PC-3 (cell line): ENCODE data around the gene LRRC70. TPM values are rescaled to one million over a fixed set of nuclear protein-coding genes. Genes with fewer than 3 reads are reported as not detected.

ENCODE experiments used
- ATAC-seq: fragments of 200-7000 bp; cut with Tn5 transposase; 2 replicates; pipeline ENCODE4 v1.9.1; 2020; ENCODE audit warnings: mild to moderate bottlenecking, moderate library complexity
- BruUV-seq: library from RNA; stranded (reverse); fragments of 400-500 nt; replicated peaks from 2 replicates; lab custom pipeline; 2021; lab: Mats Ljungman, UMichigan
- CTCF ChIA-PET: fragments of 300-600 bp; sonication (Branson Sonifier 250); formaldehyde crosslinking; loops from one replicate; lab custom pipeline; 2022; ENCODE audit warnings: antibody characterized with exemption; lab: Charles Lee
- POLR2A ChIA-PET: fragments of 300-600 bp; sonication (Branson Sonifier 250); formaldehyde crosslinking; loops from one replicate; lab custom pipeline; 2022; ENCODE audit warnings: antibody characterized with exemption; ENCODE audit not compliant: unreplicated experiment; lab: Charles Lee
- DNase-seq: peaks from one replicate; pipeline ENCODE4 v3.0.0-alpha.2; 2015
- H2AFZ ChIP-seq: fragments of 300-600 bp; sonication (generic); 2 replicates; pipeline ENCODE4 v1.6.0; 2016; ENCODE audit warnings: antibody characterized with exemption, low read length
- H3F3A ChIP-seq: fragments of 300-600 bp; sonication (generic); one replicate; pipeline ENCODE4 v1.6.0; 2017; ENCODE audit warnings: antibody characterized with exemption, low read length, control low read depth, mild to moderate bottlenecking; ENCODE audit not compliant: unreplicated experiment
- H3K27ac ChIP-seq: fragments of 300-600 bp; sonication (generic); 2 replicates; pipeline ENCODE4 v1.5.1; 2016; ENCODE audit warnings: mild to moderate bottlenecking, low read length
- H3K27me3 ChIP-seq: fragments of 300-600 bp; sonication (generic); 2 replicates; pipeline ENCODE4 v1.6.1; 2016; ENCODE audit warnings: low read length, mixed read lengths
- H3K36me3 ChIP-seq: fragments of 300-600 bp; sonication (generic); 2 replicates; pipeline ENCODE4 v1.6.1; 2016; ENCODE audit warnings: low read depth, mixed run types, low read length, mixed read lengths
- H3K4me1 ChIP-seq: fragments of 300-600 bp; sonication (generic); 2 replicates; pipeline ENCODE4 v1.5.1; 2016; ENCODE audit warnings: low read length; ENCODE audit not compliant: insufficient read depth
- H3K4me2 ChIP-seq: fragments of 300-600 bp; sonication (generic); 2 replicates; pipeline ENCODE4 v1.6.0; 2016; ENCODE audit warnings: low read length
- H3K4me3 ChIP-seq: fragments of 300-600 bp; sonication (generic); 2 replicates; pipeline ENCODE4 v1.5.1; 2016; ENCODE audit warnings: mild to moderate bottlenecking, low read length, mixed read lengths
- H3K79me2 ChIP-seq: fragments of 300-600 bp; sonication (generic); 2 replicates; pipeline ENCODE4 v1.6.1; 2017; ENCODE audit warnings: low read length, mixed read lengths
- H3K9ac ChIP-seq: fragments of 300-600 bp; sonication (generic); 2 replicates; pipeline ENCODE4 v1.6.0; 2016; ENCODE audit warnings: mild to moderate bottlenecking, low read length
- H3K9me2 ChIP-seq: fragments of 300-600 bp; sonication (generic); replicated peaks from 2 replicates; pipeline ENCODE4 v1.6.1; 2016; ENCODE audit warnings: mixed run types, low read length, mixed read lengths
- H3K9me3 ChIP-seq: fragments of 300-600 bp; sonication (generic); 2 replicates; pipeline ENCODE4 v1.6.1; 2016; ENCODE audit warnings: low read length, mixed read lengths
- H4K20me1 ChIP-seq: fragments of 300-600 bp; sonication (generic); 2 replicates; pipeline ENCODE4 v1.6.1; 2016; ENCODE audit warnings: low read length, mixed read lengths
- EZH2 ChIP-seq: fragments of 300-600 bp; sonication (generic); IDR thresholded peaks from one replicate; pipeline ENCODE4 v1.6.1; 2017; ENCODE audit warnings: antibody characterized with exemption, mild to moderate bottlenecking, low read length; ENCODE audit not compliant: unreplicated experiment
- EZH2phosphoT487 ChIP-seq: fragments of 300-600 bp; sonication (generic); IDR thresholded peaks from 2 replicates; pipeline ENCODE4 v1.6.1; 2018; ENCODE audit warnings: mild to moderate bottlenecking, antibody characterized with exemption, low read length, borderline replicate concordance
- intact Hi-C: fragments of 100-400 bp; cut with micrococcal nuclease; formaldehyde crosslinking; loops from 2 replicates; pipeline ENCODE4 v1.9.0; 2023
- total RNA-seq: library from RNA; depleted of rRNA; stranded (reverse); fragments of >200 nt; gene quantifications from 2 replicates; pipeline ENCODE4 v1.2.3, GENCODE V29; 2014
- TF ChIP-seq, protein P1 (sequence below): fragments of 300-600 bp; sonication (generic); conservative IDR thresholded peaks from 2 replicates; pipeline ENCODE4 v1.5.1; 2017; ENCODE audit warnings: antibody characterized with exemption, low read depth, mild to moderate bottlenecking, low read length

LRRC70 gene
- total RNA-seq, 1 experiment from 2014 or later, result 1.5 TPM

DNA sequence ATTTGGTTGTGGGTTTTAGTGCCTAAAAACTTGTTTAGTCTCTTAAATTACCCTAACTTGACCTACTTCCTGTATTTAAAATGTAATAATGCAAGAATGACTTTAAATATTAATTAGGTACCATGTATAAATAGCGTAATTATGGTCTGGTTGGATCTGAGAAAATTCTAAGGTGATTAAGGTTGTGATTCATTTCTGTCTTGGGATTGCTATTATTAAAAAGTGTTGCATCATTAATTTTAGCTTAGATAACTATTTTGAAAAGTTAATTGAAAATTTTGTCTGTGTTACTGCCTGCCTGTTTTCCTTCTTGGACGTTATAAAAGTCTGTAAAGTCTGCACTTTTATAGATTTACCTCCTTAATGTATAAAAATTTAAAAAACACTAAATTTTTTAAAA is 11.8 kb downstream of the LRRC70 start:
- no peaks in the 10 kb centered on the region for H3K79me2 ChIP-seq
- ChIA-PET CTCF (no interaction called here), POLR2A (no interaction called here)
- DNase-seq (no peak), ATAC-seq (no peak)
- H4K20me1 ChIP-seq, result no peaks in the 10 kb centered on the region; the same call in 1 of the 2 replicates
- H3K9me3 ChIP-seq, result no peaks in the 10 kb centered on the region
- no peak overlapping the region for H3K9ac ChIP-seq
- no peaks in the 10 kb centered on the region for H3F3A ChIP-seq
- BruUV-seq, result no TSS peak
- no peak overlapping the region for H3K27ac ChIP-seq
- no peak overlapping the region for H3K4me2 ChIP-seq
- H2AFZ ChIP-seq, result no peak overlapping the region
- no peak overlapping the region for H3K4me3 ChIP-seq
- H3K4me1 ChIP-seq, result no peaks in the 10 kb centered on the region
- H3K9me2 ChIP-seq, result no peaks in the 10 kb centered on the region
- intact Hi-C loops, result no loop called here
- no peaks in the 10 kb centered on the region for H3K27me3 ChIP-seq
- TF ChIP-seq EZH2, result no peak
- no peak for TF ChIP-seq EZH2phosphoT487
- TF ChIP-seq, protein P1, sequence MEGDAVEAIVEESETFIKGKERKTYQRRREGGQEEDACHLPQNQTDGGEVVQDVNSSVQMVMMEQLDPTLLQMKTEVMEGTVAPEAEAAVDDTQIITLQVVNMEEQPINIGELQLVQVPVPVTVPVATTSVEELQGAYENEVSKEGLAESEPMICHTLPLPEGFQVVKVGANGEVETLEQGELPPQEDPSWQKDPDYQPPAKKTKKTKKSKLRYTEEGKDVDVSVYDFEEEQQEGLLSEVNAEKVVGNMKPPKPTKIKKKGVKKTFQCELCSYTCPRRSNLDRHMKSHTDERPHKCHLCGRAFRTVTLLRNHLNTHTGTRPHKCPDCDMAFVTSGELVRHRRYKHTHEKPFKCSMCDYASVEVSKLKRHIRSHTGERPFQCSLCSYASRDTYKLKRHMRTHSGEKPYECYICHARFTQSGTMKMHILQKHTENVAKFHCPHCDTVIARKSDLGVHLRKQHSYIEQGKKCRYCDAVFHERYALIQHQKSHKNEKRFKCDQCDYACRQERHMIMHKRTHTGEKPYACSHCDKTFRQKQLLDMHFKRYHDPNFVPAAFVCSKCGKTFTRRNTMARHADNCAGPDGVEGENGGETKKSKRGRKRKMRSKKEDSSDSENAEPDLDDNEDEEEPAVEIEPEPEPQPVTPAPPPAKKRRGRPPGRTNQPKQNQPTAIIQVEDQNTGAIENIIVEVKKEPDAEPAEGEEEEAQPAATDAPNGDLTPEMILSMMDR, result no peak
- peaks cover 4% of the 10 kb centered on the region; the same call in 1 of the 2 replicates for H3K36me3 ChIP-seq

DNA sequence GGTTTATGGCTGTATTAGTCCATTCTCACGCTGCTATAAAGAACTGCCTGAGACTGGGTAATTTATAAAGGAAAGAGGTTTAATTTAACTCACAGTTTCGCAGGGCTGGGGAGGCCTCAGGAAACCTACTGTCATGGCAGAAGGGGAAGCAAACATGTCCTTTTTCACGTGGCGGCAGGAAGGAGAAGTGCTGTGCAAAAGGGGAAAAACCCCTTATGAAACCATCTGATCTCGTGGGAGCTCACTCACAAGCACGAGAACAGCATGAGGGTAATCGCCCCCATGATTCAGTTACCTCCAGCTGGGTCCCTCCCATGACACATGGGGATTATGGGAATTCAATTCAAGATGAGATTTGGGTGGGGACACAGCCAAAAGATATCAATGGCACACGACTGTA is 13.9 kb downstream of the LRRC70 start:
- no peak overlapping the region for H3K27ac ChIP-seq
- no peaks in the 10 kb centered on the region for H4K20me1 ChIP-seq
- DNase-seq (no peak), ATAC-seq (no peak)
- no peak overlapping the region for H3K4me3 ChIP-seq
- H3K79me2 ChIP-seq, result no peaks in the 10 kb centered on the region
- peaks cover 8% of the 10 kb centered on the region for H3K4me1 ChIP-seq
- no TSS peak for BruUV-seq
- no peaks in the 10 kb centered on the region for H3K9me2 ChIP-seq
- H2AFZ ChIP-seq, result no peak overlapping the region
- H3K9me3 ChIP-seq, result no peaks in the 10 kb centered on the region
- TF ChIP-seq EZH2phosphoT487, result no peak
- TF ChIP-seq, protein P1, result no peak
- no peak for TF ChIP-seq EZH2
- H3F3A ChIP-seq, result no peaks in the 10 kb centered on the region
- H3K36me3 ChIP-seq, result peaks cover 4% of the 10 kb centered on the region; the same call in 1 of the 2 replicates
- CTCF ChIA-PET, result no interaction called here
- POLR2A ChIA-PET, result no interaction called here
- no peak overlapping the region for H3K9ac ChIP-seq
- H3K27me3 ChIP-seq, result no peaks in the 10 kb centered on the region
- intact Hi-C loops, result no loop called here
- no peak overlapping the region for H3K4me2 ChIP-seq

DNA sequence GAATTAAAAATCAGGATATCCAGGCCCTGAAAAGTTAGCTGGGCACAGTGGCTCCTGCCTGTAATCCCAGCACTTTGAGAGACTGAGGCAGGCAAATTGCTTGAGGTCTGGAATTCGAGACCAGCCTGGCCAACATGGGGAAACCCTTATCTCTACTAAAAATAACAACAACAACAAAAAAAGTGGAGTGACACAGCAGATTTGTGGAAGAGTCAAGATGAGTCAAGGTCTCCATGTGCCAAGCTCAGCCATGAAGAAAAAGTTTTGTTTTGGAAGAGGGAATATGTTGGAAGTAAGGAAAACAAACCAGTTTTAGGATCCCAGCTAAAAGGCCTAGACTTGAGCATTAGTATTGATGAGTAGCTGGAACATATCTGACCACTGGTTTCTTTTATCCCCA is 14.7 kb downstream of the LRRC70 start:
- Histone ChIP-seq H3K27ac (peak overlapping the region; percentile 3; the same call in 1 of the 2 replicates), H3K9ac (no peak overlapping the region), H2AFZ (no peak overlapping the region), H3K4me2 (no peak overlapping the region), H3F3A (no peaks in the 10 kb centered on the region), H3K4me1 (peaks cover 8% of the 10 kb centered on the region), H3K27me3 (no peaks in the 10 kb centered on the region), H3K4me3 (no peak overlapping the region), H3K9me3 (no peaks in the 10 kb centered on the region), H4K20me1 (no peaks in the 10 kb centered on the region), H3K9me2 (no peaks in the 10 kb centered on the region), H3K36me3 (peaks cover 4% of the 10 kb centered on the region; the same call in 1 of the 2 replicates), H3K79me2 (no peaks in the 10 kb centered on the region)
- ChIA-PET POLR2A (no interaction called here), CTCF (no interaction called here)
- TF ChIP-seq, protein P1, result no peak
- TF ChIP-seq EZH2, result no peak
- intact Hi-C loops, result no loop called here
- ATAC-seq (no peak), DNase-seq (no peak)
- BruUV-seq, result no TSS peak
